OCI-LY7 (cell line): Measurements from ENCODE around the gene ISYNA1.

Source experiments
- CTCF ChIP-seq: fragments of 200-600 bp; sonication (generic); conservative IDR thresholded peaks from 2 replicates; pipeline ENCODE4 v1.5.1; 2014; ENCODE audit warnings: mild to moderate bottlenecking, antibody characterized with exemption, low read length, moderate library complexity, mixed read lengths
- EZH2phosphoT487 ChIP-seq: fragments of 200-600 bp; sonication (generic); IDR thresholded peaks from 2 replicates; pipeline ENCODE4 v1.6.1; 2018; ENCODE audit warnings: low read depth, borderline replicate concordance, mild to moderate bottlenecking, mixed run types, antibody characterized with exemption, low read length, moderate library complexity, mixed read lengths

GRCh38 chr19:18444513-18444912 lies 6.6 kb upstream of the ISYNA1 start:
- TF ChIP-seq EZH2phosphoT487, result no peak
- no peak for TF ChIP-seq CTCF
